MG63 (cell line): ENCODE results near the gene RAB11B. TPM values are rescaled to one million over a fixed set of nuclear protein-coding genes. Genes with fewer than 3 reads are reported as not detected.
A peak's percentile ranks its signal among the peaks of the same experiment; 100 is the strongest.
"Not testable (repeated sequence)": the region's sequence is repeated elsewhere in the genome, so short reads cannot be mapped to it uniquely, and the experiment has no call there.

Source experiments
- DNase-seq: peaks from one replicate; pipeline ENCODE4 v3.0.0-alpha.2; 2020
- H3K27me3 ChIP-seq: fragments of 250-450 bp; sonication (Bioruptor Pico); 2 replicates; pipeline ENCODE4 v1.5.1; 2020; ENCODE audit warnings: mild to moderate bottlenecking, moderate library complexity
- H3K36me3 ChIP-seq: fragments of 250-450 bp; sonication (Bioruptor Pico); 2 replicates; pipeline ENCODE4 v1.5.1; 2020; ENCODE audit warnings: mild to moderate bottlenecking, moderate library complexity
- H3K4me3 ChIP-seq: fragments of 250-450 bp; sonication (Bioruptor Pico); 2 replicates; pipeline ENCODE4 v1.5.1; 2020; ENCODE audit warnings: mild to moderate bottlenecking, moderate library complexity
- H3K9me3 ChIP-seq: fragments of 250-450 bp; sonication (Bioruptor Pico); 2 replicates; pipeline ENCODE4 v1.5.1; 2020; ENCODE audit warnings: mild to moderate bottlenecking, moderate library complexity
- total RNA-seq: library from RNA; depleted of rRNA; stranded (reverse); fragments of >200 nt; shearing (Covaris generic); gene quantifications from 2 replicates; pipeline ENCODE4 v1.2.3, GENCODE V29; 2014; ENCODE audit warnings: low replicate concordance

RAB11B gene
- total RNA-seq, 1 experiment from 2014 or later = 39.8 TPM

DNA sequence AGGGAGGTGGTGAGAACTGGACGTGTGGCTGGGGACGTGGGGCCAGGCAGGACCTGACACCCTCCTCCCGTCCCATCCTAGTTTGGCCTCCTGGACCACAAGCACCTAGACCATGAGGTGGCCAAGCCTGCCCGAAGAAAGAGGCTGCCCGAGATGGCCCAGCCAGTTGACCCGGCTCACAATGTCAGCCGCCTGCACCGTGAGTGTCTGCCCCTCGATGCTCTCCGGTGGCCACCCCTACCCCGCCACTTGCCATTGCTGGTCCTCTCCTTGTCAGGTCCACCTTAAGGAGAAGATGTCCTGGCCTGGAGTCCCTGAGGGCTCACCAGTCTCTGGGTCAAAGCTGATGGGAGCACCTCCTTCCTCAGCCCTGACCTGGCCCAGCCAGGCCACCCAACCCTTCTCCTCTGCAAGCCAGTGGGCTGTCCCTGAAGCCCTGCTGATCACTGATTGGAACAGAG lies 24.0 kb upstream of the RAB11B start:
- Histone ChIP-seq H3K27me3 (no peaks in the 10 kb centered on the region), H3K9me3 (no peaks in the 10 kb centered on the region), H3K4me3 (no peak overlapping the region), H3K36me3 (peaks cover 45% of the 10 kb centered on the region)
- DNase-seq = no peak

DNA sequence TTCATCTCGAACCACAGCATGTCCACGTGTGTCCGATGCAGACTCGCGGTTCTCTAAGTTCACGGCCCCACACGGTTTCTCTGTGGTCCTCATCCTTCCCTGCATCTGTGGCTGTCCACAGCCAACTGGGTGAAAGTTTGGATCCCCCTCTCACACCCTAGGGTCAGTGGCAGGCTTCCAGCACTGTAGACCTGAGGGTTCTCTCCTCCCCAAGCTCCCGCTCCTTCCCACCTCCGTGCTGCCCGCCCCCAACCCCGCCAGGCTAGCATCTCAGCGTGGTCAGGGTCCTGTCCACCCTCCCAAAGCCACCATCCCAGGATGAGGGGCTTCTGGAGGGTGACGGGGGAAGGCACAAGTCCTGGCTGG lies 23.2 kb upstream of the RAB11B start:
- H3K27me3 ChIP-seq = no peaks in the 10 kb centered on the region
- no peaks in the 10 kb centered on the region for H3K9me3 ChIP-seq
- DNase-seq = no peak
- H3K36me3 ChIP-seq = peaks cover 53% of the 10 kb centered on the region
- no peak overlapping the region for H3K4me3 ChIP-seq

DNA sequence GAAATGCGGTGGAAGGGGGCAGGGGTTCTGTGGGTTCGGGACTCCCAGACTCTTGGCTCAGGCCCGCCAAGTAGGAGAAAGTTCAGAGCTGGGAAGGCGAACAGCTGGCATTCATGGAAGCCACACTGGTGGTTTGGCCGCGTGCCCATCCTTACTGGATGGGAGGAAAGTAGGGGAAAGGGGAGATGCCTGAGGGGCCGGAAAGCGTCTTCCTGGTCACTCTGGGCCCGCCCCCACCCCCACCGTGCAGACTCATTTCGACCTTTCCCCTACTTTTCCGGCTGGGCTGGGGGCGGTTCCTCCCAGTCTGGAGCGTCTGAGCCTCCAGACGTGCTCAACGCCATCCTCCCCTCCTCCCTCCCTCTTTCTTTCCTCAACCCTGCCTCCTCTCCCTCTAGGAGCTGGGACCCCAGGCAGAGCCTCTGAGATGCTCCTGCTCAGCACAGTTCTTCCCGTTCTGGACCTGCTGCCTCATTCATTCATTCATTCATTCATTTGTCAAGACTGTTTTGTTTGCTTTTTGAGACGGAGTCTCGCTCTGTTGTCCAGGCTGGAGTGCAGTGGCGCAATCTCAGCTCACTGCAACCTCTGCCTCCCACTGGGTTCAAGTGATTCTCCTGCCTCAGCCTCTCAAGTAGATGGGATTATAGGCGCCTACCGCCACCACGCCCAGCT lies 22.7 kb upstream of the RAB11B start:
- H3K36me3 ChIP-seq = peaks cover 58% of the 10 kb centered on the region
- no peaks in the 10 kb centered on the region for H3K27me3 ChIP-seq
- DNase-seq = peak; percentile 99
- no peak overlapping the region for H3K4me3 ChIP-seq
- H3K9me3 ChIP-seq = no peaks in the 10 kb centered on the region

DNA sequence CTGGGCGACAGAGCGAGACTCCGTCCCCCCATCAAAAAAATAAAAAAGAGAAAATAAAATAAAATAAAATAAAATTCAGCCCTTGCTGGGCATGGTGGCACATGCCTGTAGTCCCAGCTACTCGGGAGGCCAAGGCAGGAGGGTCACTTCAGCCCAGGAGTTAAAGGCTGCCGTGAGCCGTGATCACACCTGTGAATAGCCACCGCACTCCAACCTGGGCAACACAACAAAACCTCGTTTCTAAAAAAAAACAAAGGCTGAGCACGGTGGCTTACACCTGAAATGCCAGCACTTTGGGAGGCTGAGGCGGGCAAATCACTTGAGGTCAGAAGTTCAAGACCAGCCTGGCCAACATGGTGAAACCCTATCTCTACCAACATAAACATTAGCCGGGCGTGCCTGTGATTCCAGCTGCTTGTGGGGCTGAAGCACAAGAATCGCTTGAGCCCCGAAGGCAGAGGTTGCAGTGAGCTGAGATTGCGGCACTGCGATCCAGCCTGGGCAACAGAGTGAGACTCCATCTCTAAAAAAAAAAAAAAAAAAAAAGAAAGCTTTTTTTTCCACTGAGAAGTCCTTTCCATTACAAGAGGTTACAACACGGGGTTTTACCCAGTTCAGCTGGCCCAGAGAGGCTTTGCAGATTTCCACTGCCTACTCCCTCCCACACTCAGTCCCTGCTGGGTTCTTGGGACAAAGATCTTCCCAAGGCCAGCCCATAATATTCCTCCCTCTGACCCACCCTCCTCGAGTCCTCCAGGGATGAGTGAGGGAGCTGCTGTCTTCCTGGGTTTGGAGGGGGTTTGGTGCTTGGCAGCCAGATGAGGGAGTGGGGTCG lies 19.8 kb upstream of the RAB11B start:
- peaks cover 80% of the 10 kb centered on the region for H3K36me3 ChIP-seq
- no peak overlapping the region for H3K4me3 ChIP-seq
- H3K9me3 ChIP-seq = no peaks in the 10 kb centered on the region
- DNase-seq = peak; percentile 54
- no peaks in the 10 kb centered on the region for H3K27me3 ChIP-seq

DNA sequence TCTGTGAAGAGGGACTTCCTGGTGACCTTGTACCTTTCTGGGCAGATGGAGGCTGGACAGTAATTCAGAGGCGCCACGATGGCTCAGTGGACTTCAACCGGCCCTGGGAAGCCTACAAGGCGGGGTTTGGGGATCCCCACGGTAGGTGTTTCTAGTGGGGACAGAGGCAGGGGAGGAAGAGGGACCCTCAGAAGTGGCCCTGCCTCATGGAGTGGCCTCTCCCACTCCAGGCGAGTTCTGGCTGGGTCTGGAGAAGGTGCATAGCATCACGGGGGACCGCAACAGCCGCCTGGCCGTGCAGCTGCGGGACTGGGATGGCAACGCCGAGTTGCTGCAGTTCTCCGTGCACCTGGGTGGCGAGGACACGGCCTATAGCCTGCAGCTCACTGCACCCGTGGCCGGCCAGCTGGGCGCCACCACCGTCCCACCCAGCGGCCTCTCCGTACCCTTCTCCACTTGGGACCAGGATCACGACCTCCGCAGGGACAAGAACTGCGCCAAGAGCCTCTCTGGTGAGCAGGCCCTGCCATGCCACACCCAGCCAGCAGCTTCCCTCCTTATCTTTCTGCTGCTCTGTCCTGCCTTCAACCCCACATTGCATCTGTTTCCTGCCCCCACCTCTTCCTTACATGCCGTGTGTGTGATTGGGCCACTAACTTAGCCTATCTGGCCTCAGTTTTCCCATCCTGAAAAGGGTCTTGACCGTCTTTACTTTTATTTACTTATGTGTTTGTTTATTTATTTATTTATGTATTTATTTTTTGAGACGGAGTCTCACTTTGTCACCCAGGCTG lies 19.0 kb upstream of the RAB11B start:
- Histone ChIP-seq H3K4me3 (no peak overlapping the region), H3K36me3 (peaks cover 74% of the 10 kb centered on the region), H3K27me3 (no peaks in the 10 kb centered on the region), H3K9me3 (no peaks in the 10 kb centered on the region)
- no peak for DNase-seq

DNA sequence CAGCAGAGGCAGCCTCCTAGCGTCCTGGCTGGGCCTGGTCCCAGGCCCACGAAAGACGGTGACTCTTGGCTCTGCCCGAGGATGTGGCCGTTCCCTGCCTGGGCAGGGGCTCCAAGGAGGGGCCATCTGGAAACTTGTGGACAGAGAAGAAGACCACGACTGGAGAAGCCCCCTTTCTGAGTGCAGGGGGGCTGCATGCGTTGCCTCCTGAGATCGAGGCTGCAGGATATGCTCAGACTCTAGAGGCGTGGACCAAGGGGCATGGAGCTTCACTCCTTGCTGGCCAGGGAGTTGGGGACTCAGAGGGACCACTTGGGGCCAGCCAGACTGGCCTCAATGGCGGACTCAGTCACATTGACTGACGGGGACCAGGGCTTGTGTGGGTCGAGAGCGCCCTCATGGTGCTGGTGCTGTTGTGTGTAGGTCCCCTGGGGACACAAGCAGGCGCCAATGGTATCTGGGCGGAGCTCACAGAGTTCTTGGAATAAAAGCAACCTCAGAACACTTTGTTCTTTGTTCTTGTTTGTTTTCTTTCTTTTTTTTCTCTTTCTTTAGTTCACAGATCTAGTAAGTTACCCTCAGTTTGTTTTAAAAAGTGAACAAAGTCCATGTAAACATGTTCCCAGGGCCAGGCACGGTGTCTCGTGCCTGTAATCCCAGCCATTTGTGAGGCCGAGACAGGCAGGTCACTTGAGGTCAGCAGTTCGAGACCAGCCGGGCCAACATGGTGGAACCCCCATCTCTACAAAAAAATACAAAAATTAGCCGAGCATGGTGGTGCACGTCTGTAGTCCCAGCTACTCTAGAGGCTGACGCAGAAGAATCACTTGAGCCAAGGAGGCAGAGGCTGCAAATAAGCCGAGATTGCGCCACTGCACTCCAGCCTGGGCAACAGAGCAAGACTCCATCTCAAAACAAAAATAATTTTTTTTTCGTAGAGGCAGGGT lies 16.0 kb upstream of the RAB11B start:
- Histone ChIP-seq H3K4me3 (no peak overlapping the region), H3K27me3 (no peaks in the 10 kb centered on the region), H3K36me3 (peaks cover 53% of the 10 kb centered on the region), H3K9me3 (0 out of 2 replicates have a peak, but pooled peaks cover 2% of the 10 kb centered on the region)
- no peak for DNase-seq

DNA sequence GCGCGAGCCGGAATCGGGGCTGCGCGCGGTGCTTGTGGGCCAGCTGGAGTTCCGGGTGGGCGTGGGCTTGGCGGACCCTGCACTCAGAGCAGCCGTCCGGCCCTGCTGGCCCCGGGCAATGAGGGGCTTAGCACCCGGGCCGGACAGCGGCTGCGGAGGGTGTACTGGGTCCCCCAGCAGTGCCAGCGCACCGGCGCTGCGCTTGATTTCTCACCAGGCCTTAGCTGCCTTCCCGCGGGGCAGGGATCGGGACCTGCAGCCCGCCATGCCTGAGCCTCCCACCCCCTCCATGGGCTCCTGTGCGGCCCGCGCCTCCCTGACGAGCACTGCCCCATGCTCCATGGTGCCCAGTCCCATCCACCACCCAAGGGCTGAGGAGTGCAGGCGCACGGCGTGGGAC lies 14.4 kb upstream of the RAB11B start:
- peaks cover 39% of the 10 kb centered on the region for H3K36me3 ChIP-seq
- DNase-seq, H3K4me3 ChIP-seq, H3K9me3 ChIP-seq, H3K27me3 ChIP-seq: not testable (repeated sequence)

DNA sequence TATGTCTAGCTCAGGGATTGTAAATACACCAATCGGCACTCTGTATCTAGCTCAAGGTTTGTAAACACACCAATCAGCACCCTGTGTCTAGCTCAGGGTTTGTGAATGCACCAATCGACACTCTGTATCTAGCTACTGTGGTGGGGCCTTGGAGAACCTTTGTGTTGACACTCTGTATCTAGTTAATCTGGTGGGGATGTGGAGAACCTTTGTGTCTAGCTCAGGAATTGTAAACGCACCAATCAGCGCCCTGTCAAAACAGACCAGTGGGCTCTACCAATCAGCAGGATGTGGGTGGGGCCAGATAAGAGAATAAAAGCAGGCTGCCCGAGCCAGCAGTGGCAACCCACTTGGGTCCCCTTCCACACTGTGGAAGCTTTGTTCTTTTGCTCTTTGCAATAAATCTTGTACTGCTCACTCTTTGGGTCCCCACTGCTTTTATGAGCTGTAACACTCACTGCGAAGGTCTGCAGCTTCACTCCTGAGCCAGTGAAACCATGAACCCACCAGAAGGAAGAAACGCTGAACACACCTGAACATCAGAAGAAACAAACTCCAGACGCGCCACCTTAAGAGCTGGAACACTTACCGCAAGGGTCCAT lies 13.7 kb upstream of the RAB11B start:
- DNase-seq, H3K4me3 ChIP-seq: not testable (repeated sequence)
- H3K36me3 ChIP-seq = peaks cover 32% of the 10 kb centered on the region

DNA sequence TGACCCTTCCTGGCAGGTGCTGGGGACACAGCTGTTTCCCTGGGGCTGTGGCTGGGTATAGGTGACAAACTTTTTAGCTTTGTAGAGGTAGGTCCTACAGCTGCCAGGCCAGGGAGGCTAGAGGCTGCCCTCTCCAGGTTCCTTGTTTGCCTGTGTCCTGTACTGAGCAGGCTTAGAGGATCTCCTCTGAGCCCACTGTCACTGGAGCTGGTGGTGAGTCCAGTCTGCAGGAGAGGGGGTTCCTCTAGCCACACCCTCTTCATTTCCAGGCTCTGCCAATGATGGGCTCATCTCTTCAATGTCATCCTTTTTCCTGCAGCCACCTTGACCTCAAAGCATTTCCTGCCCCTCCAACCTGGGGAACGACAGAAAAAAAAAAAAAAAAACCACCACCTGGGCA lies 12.6 kb upstream of the RAB11B start:
- DNase-seq = no peak
- no peak overlapping the region for H3K4me3 ChIP-seq
- no peaks in the 10 kb centered on the region for H3K27me3 ChIP-seq
- peaks cover 20% of the 10 kb centered on the region for H3K36me3 ChIP-seq
- H3K9me3 ChIP-seq = peaks cover 6% of the 10 kb centered on the region; the same call in 1 of the 2 replicates

More for the DNA sequence above, 13.7 kb upstream of the RAB11B start:
- not testable (repeated sequence) for H3K9me3 ChIP-seq, H3K27me3 ChIP-seq

DNA sequence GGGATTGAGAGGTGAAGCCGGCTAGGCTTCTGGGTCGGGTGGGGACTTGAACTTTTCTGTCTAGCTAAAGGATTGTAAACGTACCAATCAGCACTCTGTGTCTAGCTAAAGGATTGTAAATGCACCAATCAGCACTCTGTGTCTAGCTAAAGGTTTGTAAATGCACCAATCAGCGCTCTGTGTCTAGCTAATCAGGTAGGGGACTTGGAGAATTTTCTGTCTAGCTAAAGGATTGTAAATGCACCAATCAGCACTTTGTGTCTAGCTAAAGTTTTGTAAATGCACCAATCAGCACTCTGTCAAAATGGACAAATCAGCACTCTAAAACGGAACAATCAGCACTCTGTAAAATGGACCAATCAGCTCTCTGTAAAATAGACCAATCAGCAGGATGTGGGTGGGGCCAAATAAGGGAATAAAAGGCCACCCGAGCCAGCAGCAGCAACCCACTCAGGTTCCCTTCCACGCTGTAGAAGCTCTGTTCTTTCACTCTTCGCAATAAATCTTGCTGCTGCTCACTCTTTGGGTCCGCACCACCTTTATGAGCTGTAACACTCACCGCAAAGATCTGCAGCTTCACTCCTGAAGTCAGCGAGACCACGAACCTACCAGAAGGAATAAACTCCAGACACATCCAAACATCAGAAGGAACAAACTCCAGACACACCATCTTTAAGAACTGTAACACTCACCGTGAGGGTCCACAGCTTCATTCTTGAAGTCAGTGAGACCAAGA lies 10.8 kb upstream of the RAB11B start:
- not testable (repeated sequence) for DNase-seq, H3K27me3 ChIP-seq, H3K36me3 ChIP-seq

DNA sequence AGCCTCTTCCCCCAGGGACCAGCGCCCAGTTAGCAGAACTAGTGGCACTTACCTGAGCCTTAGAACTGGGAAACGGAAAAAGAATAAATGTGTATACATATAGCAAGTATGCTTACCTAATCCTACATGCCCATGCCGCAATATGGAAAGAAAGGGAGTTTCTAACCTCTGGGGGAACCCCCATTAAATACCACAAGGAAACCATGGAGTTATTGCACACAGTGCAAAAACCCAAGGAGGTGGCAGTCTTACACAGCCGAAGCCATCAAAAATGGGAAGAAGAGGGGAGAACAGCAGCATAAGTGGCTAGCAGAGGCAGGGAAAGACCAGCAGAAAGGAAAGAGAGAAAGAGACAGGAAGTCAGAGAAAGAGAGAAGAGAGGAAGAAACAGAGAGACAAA lies 5.6 kb upstream of the RAB11B start:
- DNase-seq, H3K4me3 ChIP-seq, H3K27me3 ChIP-seq, H3K9me3 ChIP-seq: not testable (repeated sequence)
- peaks cover 12% of the 10 kb centered on the region for H3K36me3 ChIP-seq

More for the DNA sequence above, 10.8 kb upstream of the RAB11B start:
- H3K4me3 ChIP-seq, H3K9me3 ChIP-seq: not testable (repeated sequence)

DNA sequence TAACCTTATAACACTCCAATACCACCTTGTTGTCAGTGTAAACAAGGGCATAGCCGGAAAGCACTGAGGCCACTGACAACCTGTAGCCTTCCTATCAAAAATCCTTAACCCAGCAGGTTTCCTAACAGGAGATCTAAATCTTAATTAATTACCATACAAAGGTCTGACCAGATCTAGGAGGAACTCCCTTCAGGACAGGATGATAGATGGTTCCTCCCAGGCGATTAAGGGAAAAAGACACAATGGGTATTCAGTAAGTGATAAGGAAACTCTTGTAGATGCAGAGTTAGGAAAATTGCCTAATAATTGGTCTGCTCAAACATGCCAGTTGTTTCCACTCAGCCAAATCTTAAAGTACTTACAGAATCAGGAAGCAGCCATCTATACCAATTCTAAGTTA lies 5.1 kb upstream of the RAB11B start:
- H3K36me3 ChIP-seq = peaks cover 12% of the 10 kb centered on the region
- not testable (repeated sequence) for H3K9me3 ChIP-seq, H3K27me3 ChIP-seq, H3K4me3 ChIP-seq, DNase-seq

DNA sequence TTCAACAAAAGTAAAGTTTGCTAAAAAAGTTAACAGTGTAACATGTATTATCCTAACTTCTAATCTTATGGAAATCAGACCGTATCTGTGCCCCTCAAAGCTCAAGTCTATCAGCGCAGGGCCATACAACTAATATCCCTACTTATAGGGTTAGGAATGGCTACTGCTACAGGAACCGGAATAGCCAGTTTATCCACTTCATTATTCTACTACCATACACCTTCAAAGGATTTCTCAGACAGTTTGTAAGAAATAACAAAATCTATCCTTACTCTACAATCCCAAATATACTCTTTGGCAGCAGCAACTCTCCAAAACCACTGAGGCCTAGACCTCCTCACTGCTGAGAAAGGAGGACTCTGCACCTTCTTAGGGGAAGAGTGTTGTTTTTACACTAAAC lies 4.6 kb upstream of the RAB11B start:
- not testable (repeated sequence) for H3K4me3 ChIP-seq, H3K27me3 ChIP-seq, H3K9me3 ChIP-seq, DNase-seq
- peaks cover 12% of the 10 kb centered on the region for H3K36me3 ChIP-seq

DNA sequence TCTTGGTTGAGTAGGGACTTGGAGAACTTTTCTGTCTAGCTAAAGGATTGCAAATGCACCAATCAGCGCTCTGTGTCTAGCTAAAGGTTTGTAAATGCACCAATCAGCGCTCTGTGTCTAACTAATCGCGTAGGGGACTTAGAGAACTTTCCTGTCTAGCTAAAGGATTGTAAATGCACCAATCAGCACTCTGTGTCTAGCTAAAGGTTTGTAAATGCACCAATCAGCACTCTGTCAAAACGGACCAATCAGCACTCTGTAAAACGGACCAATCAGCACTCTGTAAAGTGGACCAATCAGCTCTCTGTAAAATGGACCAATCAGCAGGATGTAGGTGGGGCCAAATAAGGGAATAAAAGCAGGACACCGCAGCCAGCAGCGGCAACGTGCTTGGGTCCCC lies 3.7 kb upstream of the RAB11B start:
- not testable (repeated sequence) for DNase-seq

DNA sequence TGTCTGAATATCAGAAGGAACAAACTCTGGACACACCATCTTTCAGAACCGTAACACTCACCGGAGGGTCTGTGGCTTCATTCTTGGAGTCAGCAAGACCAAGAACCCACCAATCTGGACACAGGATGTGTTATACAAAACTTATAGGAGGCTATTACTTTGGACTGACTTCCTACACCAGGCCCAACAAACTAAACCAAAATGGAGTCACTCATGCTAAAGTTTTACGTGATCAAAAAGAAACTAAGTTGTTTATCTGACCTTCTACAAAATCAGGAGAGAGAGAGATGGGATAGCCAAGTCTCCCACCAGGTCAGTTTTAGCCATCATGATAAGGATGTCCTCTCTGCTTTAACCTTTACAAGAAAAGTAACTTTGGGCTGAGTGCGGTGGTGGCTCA lies 3.2 kb upstream of the RAB11B start:
- no peaks in the 10 kb centered on the region for H3K27me3 ChIP-seq

More for the DNA sequence above, 3.7 kb upstream of the RAB11B start:
- not testable (repeated sequence) for H3K9me3 ChIP-seq, H3K27me3 ChIP-seq, H3K4me3 ChIP-seq
- peaks cover 18% of the 10 kb centered on the region for H3K36me3 ChIP-seq

More for the DNA sequence above, 3.2 kb upstream of the RAB11B start:
- peaks cover 6% of the 10 kb centered on the region for H3K9me3 ChIP-seq
- H3K4me3 ChIP-seq = no peak overlapping the region
- peaks cover 18% of the 10 kb centered on the region for H3K36me3 ChIP-seq
- no peak for DNase-seq
